ENCODE results near the gene SEZ6L2. TPM values are rescaled to one million over a fixed set of nuclear protein-coding genes. Genes with fewer than 3 reads are reported as not detected.
"Not testable (repeated sequence)": the region's sequence is repeated elsewhere in the genome, so short reads cannot be mapped to it uniquely, and the experiment has no call there.

The SEZ6L2 gene
- total and polyA plus RNA-seq, 4 experiments from 2014 or later, result 0.70 TPM; not detected in 3

DNA sequence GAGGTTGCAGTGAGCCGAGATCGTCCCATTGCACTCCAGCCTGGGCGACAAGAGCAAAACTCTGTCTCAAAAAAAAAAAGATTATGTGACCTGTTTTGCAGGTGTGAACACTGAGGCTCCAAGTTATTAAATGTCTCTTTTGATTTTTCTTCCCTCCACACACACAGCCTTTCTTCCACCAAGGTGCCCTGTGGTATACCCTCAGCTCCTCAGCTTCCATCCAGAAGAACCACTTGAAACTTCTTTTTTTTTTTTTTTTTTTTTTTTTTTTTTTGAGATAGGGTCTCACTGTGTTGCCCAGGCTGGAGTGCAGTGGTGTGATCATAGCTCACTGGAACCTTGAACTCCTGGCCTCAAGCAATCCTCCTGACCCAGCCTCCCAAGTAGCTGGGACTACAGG is 10.0 kb downstream of the SEZ6L2 start:
- H3K9me3 Mint-ChIP-seq; H3K27me3 Mint-ChIP-seq; intact Hi-C loops (cut with micrococcal nuclease); H3K4me3 Mint-ChIP-seq; H3K4me1 ChIP-seq (ENCODE audit: insufficient read depth, low read length); H3K27ac ChIP-seq (ENCODE audit: low read depth, low read length); H3K9me3 ChIP-seq (ENCODE audit: control insufficient read depth in 1 of 2, low read length in 2 of 2); DNase-seq; H3K27me3 ChIP-seq (ENCODE audit: insufficient read depth, low read length); H3K4me1 Mint-ChIP-seq; POLR2A ChIA-PET (ENCODE audit: partially characterized antibody); H3K36me3 Mint-ChIP-seq; H3K27ac Mint-ChIP-seq; H3K36me3 ChIP-seq (ENCODE audit: insufficient read depth, low read length); H3K4me3 ChIP-seq (ENCODE audit: low read length in 2 of 2): not testable (repeated sequence)
- CTCF ChIA-PET (ENCODE audit: partially characterized antibody), result interaction anchor here (0.7 kb wide), 1 partner anchor 192 kb away, joined by 3 read pairs; no protein-coding TSS in a partner anchor

GRCh38 chr16:29883987-29884386 is 15.4 kb downstream of the SEZ6L2 start:
- H3K4me1 ChIP-seq (ENCODE audit: insufficient read depth, low read length), result no peaks in the 10 kb centered on the region
- no peak overlapping the region for H3K4me3 ChIP-seq (ENCODE audit: low read length in 2 of 2)
- no peak overlapping the region for H3K27ac Mint-ChIP-seq
- H3K27me3 ChIP-seq (ENCODE audit: insufficient read depth, low read length), result no peaks in the 10 kb centered on the region
- peaks cover 7 to 18% of the 10 kb centered on the region in 2 donors for H3K27me3 Mint-ChIP-seq
- intact Hi-C loops (cut with micrococcal nuclease), result no loop called here
- H3K4me1 Mint-ChIP-seq, result peaks cover 0 to 1% (median 0%) of the 10 kb centered on the region in 4 donors
- no peak for DNase-seq
- no peaks in the 10 kb centered on the region for H3K9me3 ChIP-seq (ENCODE audit: control insufficient read depth in 1 of 2, low read length in 2 of 2)
- POLR2A ChIA-PET (ENCODE audit: partially characterized antibody), result no interaction called here
- H3K4me3 Mint-ChIP-seq, result no peak overlapping the region
- CTCF ChIA-PET (ENCODE audit: partially characterized antibody), result interaction anchor here (0.7 kb wide), 1 partner anchor 36 kb away, joined by 3 read pairs; no protein-coding TSS in a partner anchor
- H3K9me3 Mint-ChIP-seq, result no peaks in the 10 kb centered on the region
- no peaks in the 10 kb centered on the region for H3K36me3 ChIP-seq (ENCODE audit: insufficient read depth, low read length)
- H3K36me3 Mint-ChIP-seq, result no peaks in the 10 kb centered on the region
- no peak overlapping the region for H3K27ac ChIP-seq (ENCODE audit: low read depth, low read length)

GRCh38 chr16:29881050-29881449 is 18.3 kb downstream of the SEZ6L2 start:
- Mint-ChIP-seq H3K9me3 (peaks cover 0 to 1% (median 0%) of the 10 kb centered on the region in 8 donors), H3K4me1 (peaks cover 3 to 18% (median 13%) of the 10 kb centered on the region in 4 donors), H3K36me3 (no peaks in the 10 kb centered on the region), H3K4me3 (no peak overlapping the region), H3K27ac (no peak overlapping the region), H3K27me3 (peaks cover 14 to 29% of the 10 kb centered on the region in 2 donors)
- Histone ChIP-seq H3K27ac (ENCODE audit: low read depth, low read length) (no peak overlapping the region), H3K27me3 (ENCODE audit: insufficient read depth, low read length) (peaks cover 8% of the 10 kb centered on the region), H3K9me3 (ENCODE audit: control insufficient read depth in 1 of 2, low read length in 2 of 2) (no peaks in the 10 kb centered on the region), H3K36me3 (ENCODE audit: insufficient read depth, low read length) (no peaks in the 10 kb centered on the region), H3K4me3 (ENCODE audit: low read length in 2 of 2) (no peak overlapping the region), H3K4me1 (ENCODE audit: insufficient read depth, low read length) (peaks cover 14% of the 10 kb centered on the region)
- ChIA-PET POLR2A (ENCODE audit: partially characterized antibody) (no interaction called here), CTCF (ENCODE audit: partially characterized antibody) (interaction anchor here (1.0 kb wide), 1 partner anchor 33 kb away, joined by 4 read pairs; no protein-coding TSS in a partner anchor)
- no peak for DNase-seq
- intact Hi-C loops (cut with micrococcal nuclease), result no loop called here

- intact Hi-C loops (cut with micrococcal nuclease), result no loop called here
- H3K36me3 ChIP-seq (ENCODE audit: insufficient read depth, low read length), result no peaks in the 10 kb centered on the region
- H3K27me3 ChIP-seq (ENCODE audit: insufficient read depth, low read length), result peaks cover 8% of the 10 kb centered on the region
- POLR2A ChIA-PET (ENCODE audit: partially characterized antibody), result no interaction called here
- Mint-ChIP-seq H3K27ac (no peak overlapping the region), H3K4me1 (peaks cover 3 to 21% (median 14%) of the 10 kb centered on the region in 4 donors), H3K9me3 (peaks cover 0 to 1% (median 0%) of the 10 kb centered on the region in 8 donors), H3K4me3 (peak overlapping the region in 4 of 8 donors; percentile 42 to 88 (median 84)), H3K36me3 (no peaks in the 10 kb centered on the region), H3K27me3 (peaks cover 14 to 31% of the 10 kb centered on the region in 2 donors)
- DNase-seq, result no peak
- peaks cover 14% of the 10 kb centered on the region for H3K4me1 ChIP-seq (ENCODE audit: insufficient read depth, low read length)
- H3K9me3 ChIP-seq (ENCODE audit: control insufficient read depth in 1 of 2, low read length in 2 of 2), result no peaks in the 10 kb centered on the region
- CTCF ChIA-PET (ENCODE audit: partially characterized antibody), result interaction anchor here (1.6 kb wide), 1 partner anchor 30 kb away, joined by 9 read pairs; no protein-coding TSS in a partner anchor
- H3K27ac ChIP-seq (ENCODE audit: low read depth, low read length), result no peak overlapping the region
- H3K4me3 ChIP-seq (ENCODE audit: low read length in 2 of 2), result no peak overlapping the region
These were observed 21.2 kb downstream of the SEZ6L2 start for GRCh38 chr16:29878172-29878571.

DNA sequence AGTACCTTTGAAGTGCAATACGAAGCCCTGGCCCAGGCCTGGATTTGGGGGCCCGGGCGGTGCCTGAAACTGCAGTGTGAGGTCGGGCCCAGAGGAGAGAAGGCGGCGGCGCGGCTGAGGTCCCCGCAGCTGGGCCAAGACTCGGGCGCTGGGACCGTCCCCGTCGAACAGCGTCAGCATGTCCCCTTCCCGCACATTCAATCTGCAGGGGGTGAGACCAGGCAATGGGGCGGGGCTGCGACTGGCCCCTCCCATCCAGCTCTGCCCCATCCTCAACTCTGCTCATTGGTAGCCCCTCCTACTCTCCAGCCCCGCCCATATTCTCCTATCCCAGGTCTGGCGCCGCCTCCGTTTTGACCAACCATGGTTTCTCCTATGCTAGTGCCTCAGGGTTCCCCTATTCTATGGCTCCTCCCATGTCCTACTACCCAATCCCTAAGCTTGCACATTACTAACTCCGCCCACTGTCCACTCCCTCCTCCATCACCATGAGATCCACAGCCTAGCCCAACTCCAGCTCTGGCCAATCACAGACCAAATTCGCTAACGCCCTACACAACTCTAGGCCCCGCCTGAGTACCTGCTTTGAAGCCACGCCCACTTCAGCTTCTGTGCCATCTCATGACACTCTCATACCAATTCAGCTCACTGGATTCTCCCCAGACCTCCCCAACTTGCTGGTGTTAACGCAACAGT is 21.9 kb downstream of the SEZ6L2 start:
- H3K27ac Mint-ChIP-seq, result peak overlapping the region in 2 of 7 donors; percentile 20 to 65
- H3K4me3 Mint-ChIP-seq, result peak overlapping the region; percentile 58 to 88 (median 82)
- peaks cover 12 to 26% of the 10 kb centered on the region in 2 donors for H3K27me3 Mint-ChIP-seq
- ChIA-PET POLR2A (ENCODE audit: partially characterized antibody) (interaction anchor here (1.5 kb wide), 1 partner anchor 14 kb away, joined by 3 read pairs; the partner anchor contains the start of gene CDIPT), CTCF (ENCODE audit: partially characterized antibody) (interaction anchor here (1.6 kb wide), 1 partner anchor 29 kb away, joined by 9 read pairs; no protein-coding TSS in a partner anchor)
- peaks cover 0 to 1% (median 0%) of the 10 kb centered on the region in 8 donors for H3K9me3 Mint-ChIP-seq
- no peaks in the 10 kb centered on the region for H3K36me3 Mint-ChIP-seq
- Histone ChIP-seq H3K36me3 (ENCODE audit: insufficient read depth, low read length) (no peaks in the 10 kb centered on the region), H3K27ac (ENCODE audit: low read depth, low read length) (no peak overlapping the region), H3K27me3 (ENCODE audit: insufficient read depth, low read length) (peaks cover 8% of the 10 kb centered on the region), H3K4me1 (ENCODE audit: insufficient read depth, low read length) (peaks cover 14% of the 10 kb centered on the region), H3K9me3 (ENCODE audit: control insufficient read depth in 1 of 2, low read length in 2 of 2) (no peaks in the 10 kb centered on the region), H3K4me3 (ENCODE audit: low read length in 2 of 2) (peak overlapping the region in 1 of 2 donors; percentile 38)
- intact Hi-C loops (cut with micrococcal nuclease), result no loop called here
- H3K4me1 Mint-ChIP-seq, result peaks cover 3 to 21% (median 14%) of the 10 kb centered on the region in 4 donors
- DNase-seq, result peak; percentile 18 to 65 (median 33)

GRCh38 chr16:29876594-29877249 is 22.6 kb downstream of the SEZ6L2 start:
- peaks cover 12 to 26% of the 10 kb centered on the region in 2 donors for H3K27me3 Mint-ChIP-seq
- no peaks in the 10 kb centered on the region for H3K36me3 Mint-ChIP-seq
- H3K27ac ChIP-seq (ENCODE audit: low read depth, low read length), result no peak overlapping the region
- no peaks in the 10 kb centered on the region for H3K36me3 ChIP-seq (ENCODE audit: insufficient read depth, low read length)
- H3K27me3 ChIP-seq (ENCODE audit: insufficient read depth, low read length), result peaks cover 8% of the 10 kb centered on the region
- no peaks in the 10 kb centered on the region for H3K9me3 ChIP-seq (ENCODE audit: control insufficient read depth in 1 of 2, low read length in 2 of 2)
- POLR2A ChIA-PET (ENCODE audit: partially characterized antibody), result interaction anchor here (1.5 kb wide), 1 partner anchor 13 kb away, joined by 3 read pairs; the partner anchor contains the start of gene CDIPT
- peak overlapping the region in 1 of 2 donors; percentile 38 for H3K4me3 ChIP-seq (ENCODE audit: low read length in 2 of 2)
- H3K4me1 ChIP-seq (ENCODE audit: insufficient read depth, low read length), result peaks cover 14% of the 10 kb centered on the region
- peak overlapping the region in 2 of 7 donors; percentile 35 to 68 for H3K27ac Mint-ChIP-seq
- intact Hi-C loops (cut with micrococcal nuclease), result loop anchor here (1.0 kb wide), 1 partner anchor 13 kb away; the partner anchor contains the start of gene CDIPT
- peak overlapping the region; percentile 38 to 88 (median 80) for H3K4me3 Mint-ChIP-seq
- DNase-seq, result peak in 2 of 5 donors; percentile 12 to 14
- peaks cover 0 to 1% (median 0%) of the 10 kb centered on the region in 8 donors for H3K9me3 Mint-ChIP-seq
- peaks cover 3 to 21% (median 14%) of the 10 kb centered on the region in 4 donors for H3K4me1 Mint-ChIP-seq
- CTCF ChIA-PET (ENCODE audit: partially characterized antibody), result interaction anchor here (1.3 to 1.6 kb wide), 2 partner anchors 28 kb away, joined by 3 to 9 read pairs; no protein-coding TSS in a partner anchor
